Ovary (tissue), 9 donors: ENCODE measurements around the gene HOXA13. TPM values are rescaled to one million over a fixed set of nuclear protein-coding genes. Genes with fewer than 3 reads are reported as not detected.

Source experiments
- DNase-seq, 5 donors: peaks; one replicate each; pipeline ENCODE4 v3.0.0-alpha.2; 2019 to 2020
- H3K27ac ChIP-seq, 2 donors: fragments of 200-600 bp; one replicate each; pipeline versions ENCODE4 v1.5.1 to v1.8.0; 2019 to 2022
- H3K27me3 ChIP-seq: fragments of 200-600 bp; one replicate; pipeline ENCODE4 v1.8.0; 2022
- H3K36me3 ChIP-seq: fragments of 200-600 bp; sonication (generic); one replicate; pipeline ENCODE4 v1.5.1; 2019
- H3K4me1 ChIP-seq: one replicate; pipeline ENCODE4 v1.8.1; 2013; ENCODE audit warnings: mild to moderate bottlenecking, moderate library complexity; ENCODE audit not compliant: insufficient read depth
- H3K4me3 ChIP-seq: fragments of 200-600 bp; sonication (generic); one replicate; pipeline ENCODE4 v1.5.1; 2017
- H3K9me3 ChIP-seq, 2 donors: fragments of 200-600 bp in 1 of 2; sonication (generic) in 1 of 2; one replicate each; pipeline versions ENCODE4 v1.5.1 to v1.8.1; 2013 to 2019; ENCODE audit warnings: mild to moderate bottlenecking in 1 of 2, moderate library complexity in 1 of 2
- CTCF ChIP-seq, 3 donors: fragments of 450-650 bp in 2 of 3; fragments of 200-600 bp in 1 of 3; IDR thresholded peaks; one replicate each; pipeline versions ENCODE4 v1.5.1 to v1.8.0; 2016 to 2022; ENCODE audit warnings: antibody characterized with exemption in 3 of 3, mild to moderate bottlenecking in 1 of 3
- EP300 ChIP-seq: sonication (generic); formaldehyde crosslinking; IDR thresholded peaks from one replicate; pipeline ENCODE4 v1.6.1; 2017; ENCODE audit warnings: antibody characterized with exemption
- POLR2A ChIP-seq: fragments of 450-650 bp; IDR thresholded peaks from one replicate; pipeline ENCODE4 v1.6.1; 2017; ENCODE audit warnings: antibody characterized with exemption, mild to moderate bottlenecking, moderate library complexity
- WGBS, 3 donors: extraction: QIAGEN DNeasy Blood & Tissue Kit in 1 of 3; methylation state at CpG; one replicate each; pipeline versions ENCODE4 v1.1.5 to v1.1.7; 2013 to 2017; 5-methylcytosine and 5-hydroxymethylcytosine counted together
- intact Hi-C, 4 donors: fragments of 100-400 bp; cut with DNase I; formaldehyde crosslinking; loops; one replicate each; pipeline versions ENCODE4 v1.11.0 to v1.15.1; 2022 to 2023
- polyA plus RNA-seq, 2 donors: library from polyadenylated mRNA; stranded (reverse); fragments of 200-250 nt in 1 of 2; fragments of 350-450 nt in 1 of 2; fragmentation: Illumina TruSeq in 1 of 2; extraction: RNeasy Lipid Tissue Mini Kit (QIAGEN cat#74804) in 1 of 2; gene quantifications; one replicate each; pipeline ENCODE4 v1.2.3, GENCODE V29; 2013 to 2014
- total RNA-seq, 7 donors: library from RNA; depleted of rRNA in 2 of 7; stranded (reverse); fragments of >200 nt in 2 of 7; fragmentation: NEBNext Ultra II Directional in 3 of 7; extraction: Animal tissue kit (Norgen Biotek cat#: 25700) in 3 of 7; gene quantifications; one replicate each; pipeline versions ENCODE4 v1.1.0 to v1.2.4, GENCODE V29; 2016 to 2023
- donor health status: DM: no; HTN: no; CAD: no; lungs with moderate emphysema.
- donor health status: DM: no; HTN: no; CAD: no.
- donor health status: Bipolar disorder and iron deficiency.
- donor health status: DM: yes; HTN: yes; CAD: no.
- donor health status: DM: no; HTN: no; CAD: no.
- donor health status: DM: yes; HTN: yes; CAD: no.

HOXA13 gene
- total and polyA plus RNA-seq, 9 donors, result 0.07 TPM; not detected in 8

GRCh38 chr7:27197137-27198042, 2.5 kb downstream of the HOXA13 start:
- Histone ChIP-seq H3K27me3 (peaks cover 14% of the 10 kb centered on the region), H3K4me1 (peaks cover 6% of the 10 kb centered on the region), H3K36me3 (no peaks in the 10 kb centered on the region), H3K9me3 (no peaks in the 10 kb centered on the region), H3K4me3 (no peak overlapping the region), H3K27ac (no peak overlapping the region)
- TF ChIP-seq POLR2A (no peak), CTCF (IDR thresholded peaks at IDR 0.05) (no peak), EP300 (no peak)
- DNase-seq, result no peak
- 22 to 27% (median 24%) methylated on average over 18 of the region's 18 CpGs for WGBS, 3 donors
- intact Hi-C loops, result loop anchor here in 1 of 4 donors (10.0 kb wide), 1 partner anchor 577 kb away; no protein-coding TSS in a partner anchor

GRCh38 chr7:27196287-27196767, 3.6 kb downstream of the HOXA13 start:
- Histone ChIP-seq H3K27ac (no peak overlapping the region), H3K36me3 (no peaks in the 10 kb centered on the region), H3K4me3 (no peak overlapping the region), H3K4me1 (peaks cover 6% of the 10 kb centered on the region), H3K27me3 (peaks cover 14% of the 10 kb centered on the region), H3K9me3 (no peaks in the 10 kb centered on the region)
- WGBS, 3 donors, result 2 to 3% (median 3%) methylated on average over 6 of the region's 6 CpGs
- peak; percentile 54 to 86 (median 79) for DNase-seq
- intact Hi-C loops, result loop anchor here in 1 of 4 donors (10.0 kb wide), 1 partner anchor 578 kb away; no protein-coding TSS in a partner anchor
- TF ChIP-seq CTCF (IDR thresholded peaks at IDR 0.05) (peak in 2 of 3 donors; percentile 47 to 56), EP300 (no peak), POLR2A (no peak)

GRCh38 chr7:27194686-27195379, 5.1 kb downstream of the HOXA13 start:
- Histone ChIP-seq H3K36me3 (no peaks in the 10 kb centered on the region), H3K27me3 (peaks cover 14% of the 10 kb centered on the region), H3K9me3 (no peaks in the 10 kb centered on the region), H3K4me1 (peaks cover 6% of the 10 kb centered on the region), H3K4me3 (no peak overlapping the region), H3K27ac (no peak overlapping the region)
- TF ChIP-seq CTCF (IDR thresholded peaks at IDR 0.05), result no peak
- no peak for TF ChIP-seq EP300
- no peak for TF ChIP-seq POLR2A
- no peak for DNase-seq
- WGBS, 3 donors, result 30 to 53% (median 45%) methylated on average over 9 of the region's 9 CpGs
- intact Hi-C loops, result loop anchor here in 1 of 4 donors (10.0 kb wide), 1 partner anchor 580 kb away; no protein-coding TSS in a partner anchor

- TF ChIP-seq POLR2A (no peak), CTCF (IDR thresholded peaks at IDR 0.05) (no peak), EP300 (no peak)
- H3K4me1 ChIP-seq, result peaks cover 2% of the 10 kb centered on the region
- intact Hi-C loops, result loop anchor here in 1 of 4 donors (10.0 kb wide), 1 partner anchor 581 kb away; no protein-coding TSS in a partner anchor
- H3K9me3 ChIP-seq, result no peaks in the 10 kb centered on the region
- H3K36me3 ChIP-seq, result no peaks in the 10 kb centered on the region
- no peak overlapping the region for H3K4me3 ChIP-seq
- peaks cover 14% of the 10 kb centered on the region for H3K27me3 ChIP-seq
- 43 to 62% (median 56%) methylated on average over 2 of the region's 2 CpGs for WGBS, 3 donors
- no peak for DNase-seq
- no peak overlapping the region for H3K27ac ChIP-seq
These were observed 5.9 kb downstream of the HOXA13 start for GRCh38 chr7:27194002-27194352.
